ENCODE measurements around the gene PARD3.
"Not testable (repeated sequence)": the region's sequence is repeated elsewhere in the genome, so short reads cannot be mapped to it uniquely, and the experiment has no call there.

The PARD3 gene

GRCh38 chr10:34473174-34474008, 341.7 kb downstream of the PARD3 start:
- no peak overlapping the region for H3K27ac Mint-ChIP-seq
- H3K9me3 Mint-ChIP-seq (ENCODE audit: low read depth): no peaks in the 10 kb centered on the region
- H3K36me3 Mint-ChIP-seq: peaks cover 2% of the 10 kb centered on the region
- H3K4me3 Mint-ChIP-seq: no peak overlapping the region
- H3K27me3 Mint-ChIP-seq: peaks cover 4% of the 10 kb centered on the region
- no peaks in the 10 kb centered on the region for H3K4me1 Mint-ChIP-seq (ENCODE audit: low read depth)

GRCh38 chr10:34470307-34470706, 344.8 kb downstream of the PARD3 start:
- Mint-ChIP-seq H3K4me3 (no peak overlapping the region), H3K27me3 (peaks cover 4% of the 10 kb centered on the region), H3K4me1 (ENCODE audit: low read depth) (no peaks in the 10 kb centered on the region), H3K9me3 (ENCODE audit: low read depth) (no peaks in the 10 kb centered on the region), H3K27ac (no peak overlapping the region), H3K36me3 (peaks cover 2% of the 10 kb centered on the region)

- Mint-ChIP-seq H3K9me3 (ENCODE audit: low read depth) (no peaks in the 10 kb centered on the region), H3K27ac (no peak overlapping the region), H3K4me3 (no peak overlapping the region), H3K4me1 (ENCODE audit: low read depth) (no peaks in the 10 kb centered on the region), H3K36me3 (peaks cover 2% of the 10 kb centered on the region), H3K27me3 (peaks cover 4% of the 10 kb centered on the region)
Observed at GRCh38 chr10:34469446-34469845, 345.6 kb downstream of the PARD3 start.

GRCh38 chr10:34467902-34468301, 347.2 kb downstream of the PARD3 start:
- Mint-ChIP-seq H3K9me3 (ENCODE audit: low read depth) (no peaks in the 10 kb centered on the region), H3K4me1 (ENCODE audit: low read depth) (no peaks in the 10 kb centered on the region), H3K4me3 (no peak overlapping the region), H3K36me3 (peaks cover 2% of the 10 kb centered on the region), H3K27me3 (peaks cover 4% of the 10 kb centered on the region), H3K27ac (no peak overlapping the region)

- peaks cover 2% of the 10 kb centered on the region for H3K36me3 Mint-ChIP-seq
- peaks cover 4% of the 10 kb centered on the region for H3K27me3 Mint-ChIP-seq
Observed at GRCh38 chr10:34467364-34467763, 347.7 kb downstream of the PARD3 start.

GRCh38 chr10:34465678-34466077, 349.4 kb downstream of the PARD3 start:
- Mint-ChIP-seq H3K27me3 (peaks cover 4% of the 10 kb centered on the region), H3K27ac (no peak overlapping the region), H3K9me3 (ENCODE audit: low read depth) (no peaks in the 10 kb centered on the region), H3K4me3 (no peak overlapping the region), H3K36me3 (peaks cover 2% of the 10 kb centered on the region), H3K4me1 (ENCODE audit: low read depth) (no peaks in the 10 kb centered on the region)

More at GRCh38 chr10:34467364-34467763, 347.7 kb downstream of the PARD3 start:
- Mint-ChIP-seq H3K4me1 (ENCODE audit: low read depth) (no peaks in the 10 kb centered on the region), H3K27ac (no peak overlapping the region), H3K4me3 (no peak overlapping the region), H3K9me3 (ENCODE audit: low read depth) (no peaks in the 10 kb centered on the region)

GRCh38 chr10:34464591-34464990, 350.5 kb downstream of the PARD3 start:
- Mint-ChIP-seq H3K4me3 (no peak overlapping the region), H3K27me3 (no peaks in the 10 kb centered on the region), H3K27ac (no peak overlapping the region), H3K36me3 (no peaks in the 10 kb centered on the region), H3K4me1 (ENCODE audit: low read depth) (no peaks in the 10 kb centered on the region), H3K9me3 (ENCODE audit: low read depth) (no peaks in the 10 kb centered on the region)

GRCh38 chr10:34464000-34464399, 351.1 kb downstream of the PARD3 start:
- H3K27ac Mint-ChIP-seq: no peak overlapping the region
- no peaks in the 10 kb centered on the region for H3K4me1 Mint-ChIP-seq (ENCODE audit: low read depth)
- H3K9me3 Mint-ChIP-seq (ENCODE audit: low read depth): no peaks in the 10 kb centered on the region
- H3K27me3 Mint-ChIP-seq: no peaks in the 10 kb centered on the region
- no peaks in the 10 kb centered on the region for H3K36me3 Mint-ChIP-seq
- no peak overlapping the region for H3K4me3 Mint-ChIP-seq

- Mint-ChIP-seq H3K36me3 (no peaks in the 10 kb centered on the region), H3K9me3 (ENCODE audit: low read depth) (no peaks in the 10 kb centered on the region), H3K27ac (no peak overlapping the region), H3K4me3 (no peak overlapping the region), H3K27me3 (no peaks in the 10 kb centered on the region), H3K4me1 (ENCODE audit: low read depth) (no peaks in the 10 kb centered on the region)
Observed at GRCh38 chr10:34462993-34463392, 352.1 kb downstream of the PARD3 start.

GRCh38 chr10:34462056-34462455, 353.0 kb downstream of the PARD3 start:
- Mint-ChIP-seq H3K9me3 (ENCODE audit: low read depth) (no peaks in the 10 kb centered on the region), H3K27ac (no peak overlapping the region), H3K4me1 (ENCODE audit: low read depth) (no peaks in the 10 kb centered on the region), H3K27me3 (no peaks in the 10 kb centered on the region), H3K36me3 (no peaks in the 10 kb centered on the region), H3K4me3 (no peak overlapping the region)

- no peaks in the 10 kb centered on the region for H3K4me1 Mint-ChIP-seq (ENCODE audit: low read depth)
- peaks cover 2% of the 10 kb centered on the region for H3K27me3 Mint-ChIP-seq
- no peaks in the 10 kb centered on the region for H3K9me3 Mint-ChIP-seq (ENCODE audit: low read depth)
- H3K36me3 Mint-ChIP-seq: no peaks in the 10 kb centered on the region
- no peak overlapping the region for H3K27ac Mint-ChIP-seq
- H3K4me3 Mint-ChIP-seq: no peak overlapping the region
Observed at GRCh38 chr10:34454590-34455261, 360.4 kb downstream of the PARD3 start.

- Mint-ChIP-seq H3K36me3 (no peaks in the 10 kb centered on the region), H3K27ac (no peak overlapping the region), H3K4me1 (ENCODE audit: low read depth) (no peaks in the 10 kb centered on the region), H3K4me3 (no peak overlapping the region), H3K27me3 (peaks cover 4% of the 10 kb centered on the region), H3K9me3 (ENCODE audit: low read depth) (no peaks in the 10 kb centered on the region)
Observed at GRCh38 chr10:34449836-34450235, 365.3 kb downstream of the PARD3 start.

- Mint-ChIP-seq H3K4me1 (ENCODE audit: low read depth) (no peaks in the 10 kb centered on the region), H3K27ac (no peak overlapping the region), H3K27me3 (peaks cover 4% of the 10 kb centered on the region), H3K4me3 (no peak overlapping the region), H3K9me3 (ENCODE audit: low read depth) (no peaks in the 10 kb centered on the region), H3K36me3 (no peaks in the 10 kb centered on the region)
Observed at GRCh38 chr10:34446049-34446448, 369.0 kb downstream of the PARD3 start.

GRCh38 chr10:34444223-34445183, 370.6 kb downstream of the PARD3 start:
- Mint-ChIP-seq H3K9me3 (ENCODE audit: low read depth) (no peaks in the 10 kb centered on the region), H3K27me3 (peaks cover 4% of the 10 kb centered on the region), H3K4me1 (ENCODE audit: low read depth) (no peaks in the 10 kb centered on the region), H3K4me3 (no peak overlapping the region), H3K36me3 (no peaks in the 10 kb centered on the region), H3K27ac (no peak overlapping the region)

- not testable (repeated sequence) for H3K4me1 Mint-ChIP-seq (ENCODE audit: low read depth); H3K9me3 Mint-ChIP-seq (ENCODE audit: low read depth); H3K27me3 Mint-ChIP-seq; H3K27ac Mint-ChIP-seq; H3K4me3 Mint-ChIP-seq; H3K36me3 Mint-ChIP-seq
Observed at GRCh38 chr10:34439386-34439785, 375.7 kb downstream of the PARD3 start.
